Activated CD8-positive, alpha-beta memory T cell treated with anti-CD3 and anti-CD28 coated beads for 24 hours (primary cell): Measurements from ENCODE around the gene SEMA5A.

Source experiments
- DNase-seq: peaks from one replicate; pipeline ENCODE4 v3.0.0-alpha.2; 2020

The SEMA5A gene

DNA sequence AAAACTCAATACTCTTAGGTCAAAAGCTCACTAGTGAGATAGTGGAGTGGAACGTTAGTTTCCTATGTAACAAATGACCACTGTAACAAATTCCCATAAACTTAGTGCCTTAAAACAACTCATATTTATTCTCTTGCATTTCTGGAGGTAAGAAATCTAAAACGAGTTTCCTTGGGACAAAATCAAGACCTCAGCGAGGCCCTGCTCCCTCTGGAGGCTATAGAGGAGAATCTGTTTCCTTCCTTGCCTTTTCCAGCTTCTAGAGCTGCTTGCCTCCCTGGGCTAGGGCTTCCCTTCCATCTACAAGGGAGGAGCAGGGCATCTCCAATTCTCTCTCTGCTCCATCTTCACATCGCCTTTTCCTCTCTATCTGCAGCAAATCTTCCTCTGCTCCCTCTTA, 32.0 kb downstream of the SEMA5A start:
- no peak for DNase-seq

DNA sequence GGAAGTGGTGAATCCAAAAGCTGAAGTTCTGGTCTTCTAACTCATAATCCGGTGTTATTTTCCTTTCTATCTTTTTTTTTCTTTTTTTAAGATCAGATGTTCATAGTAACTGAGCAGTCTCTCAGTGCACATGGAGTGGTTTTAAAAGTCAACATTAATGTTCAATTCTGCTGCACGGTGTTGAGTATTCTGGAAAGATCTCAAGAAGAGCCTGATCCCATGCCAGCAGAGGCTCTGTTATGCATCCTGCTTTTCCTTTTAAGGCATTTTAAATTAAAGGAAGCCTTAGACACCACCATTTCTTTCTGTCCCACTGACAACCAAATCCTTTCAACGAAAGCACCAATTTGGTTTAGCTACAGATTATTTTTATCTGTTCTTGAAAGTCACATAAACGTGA, 33.4 kb downstream of the SEMA5A start:
- no peak for DNase-seq

DNA sequence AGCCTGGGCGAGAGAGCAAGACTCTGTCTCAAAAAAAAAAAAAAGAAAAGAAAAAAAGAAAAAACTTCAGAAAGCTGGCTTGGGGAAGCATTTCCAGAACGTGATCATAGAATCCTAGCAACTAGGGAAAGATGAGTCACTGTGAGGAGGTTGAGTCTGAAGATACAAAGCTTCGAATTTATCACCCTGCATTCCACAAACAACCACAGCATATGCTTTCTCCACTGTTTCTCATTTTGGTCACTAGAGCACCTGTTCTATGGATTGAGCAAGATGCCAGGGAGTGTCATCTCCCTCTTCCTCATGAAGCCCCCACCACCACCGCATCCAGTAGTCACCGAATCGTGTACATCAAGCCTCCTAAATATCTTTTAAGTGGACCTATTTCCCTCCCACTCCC, 37.9 kb downstream of the SEMA5A start:
- DNase-seq = no peak

DNA sequence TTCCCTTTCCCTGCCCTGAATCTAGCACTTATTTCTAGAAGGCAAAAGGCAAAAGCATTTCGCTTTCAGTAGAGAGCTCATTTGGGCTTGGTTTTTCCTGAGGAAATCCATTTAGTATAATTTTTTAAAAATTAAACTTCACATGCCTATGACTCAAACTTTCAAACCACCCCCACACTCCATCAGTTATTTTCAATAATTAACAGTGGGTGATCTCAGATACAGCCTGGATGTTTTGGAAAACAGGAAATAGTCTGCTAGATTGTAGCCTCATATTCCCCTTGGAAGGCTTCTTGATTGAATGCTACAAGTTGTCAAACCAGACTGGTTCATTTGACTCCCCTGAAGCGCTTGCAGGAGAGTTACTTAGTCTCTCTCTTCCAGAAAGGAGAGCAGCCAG, 40.6 kb downstream of the SEMA5A start:
- no peak for DNase-seq

DNA sequence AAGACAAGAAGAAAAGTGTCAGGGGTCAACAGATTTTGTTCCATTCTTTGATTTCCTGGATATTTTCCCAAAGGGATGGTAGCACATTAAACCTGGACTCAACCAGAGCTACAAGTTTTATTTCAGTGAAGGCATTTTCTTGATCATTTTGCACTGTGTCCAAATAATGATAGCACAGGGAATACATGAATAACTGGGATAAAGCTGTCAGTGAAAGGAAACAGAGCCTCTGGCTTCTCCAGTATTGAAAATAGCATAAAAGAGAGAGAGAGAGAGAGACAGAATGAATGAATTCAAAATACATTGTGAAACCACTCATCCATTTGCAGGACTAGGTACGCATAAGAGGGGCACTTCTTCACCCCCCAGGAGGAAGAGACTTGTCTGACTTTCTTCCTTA, 43.0 kb downstream of the SEMA5A start:
- DNase-seq = no peak

DNA sequence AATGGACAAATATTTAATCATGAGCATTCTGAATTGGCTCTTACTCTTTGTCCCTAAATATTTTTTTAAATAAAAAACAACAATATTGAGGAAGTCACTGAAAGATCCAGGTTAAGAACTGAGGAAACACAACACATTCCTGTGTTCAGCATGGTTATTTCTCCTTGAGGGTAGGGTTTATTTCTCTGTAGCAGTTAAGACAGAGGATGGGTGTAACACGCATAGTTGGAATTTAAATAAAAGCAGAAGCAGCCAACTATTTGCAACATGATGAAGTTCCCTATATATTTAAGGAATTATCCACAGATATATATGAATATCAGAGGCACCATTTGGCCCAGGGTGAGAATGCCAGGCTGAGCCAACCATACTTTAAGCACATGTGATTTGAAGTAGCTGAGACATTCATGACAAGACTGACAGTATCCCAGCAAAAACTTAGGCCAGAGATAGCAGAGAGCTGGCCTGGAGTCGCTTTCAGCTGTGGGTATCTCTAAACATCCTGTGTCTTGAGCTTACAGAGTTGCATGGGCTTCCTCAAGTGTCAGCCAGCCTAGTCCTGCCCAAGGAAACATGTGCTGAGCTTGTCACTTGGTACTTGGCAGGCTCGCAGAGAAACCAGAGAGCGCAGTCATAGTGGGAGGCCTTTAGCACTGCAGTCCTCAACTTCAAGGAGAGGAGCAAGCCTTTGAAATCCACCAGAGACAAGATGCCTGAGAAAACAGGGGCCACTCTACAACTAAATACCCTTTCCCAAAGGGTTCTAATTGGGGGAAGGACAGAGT, 43.6 kb downstream of the SEMA5A start:
- DNase-seq = no peak

DNA sequence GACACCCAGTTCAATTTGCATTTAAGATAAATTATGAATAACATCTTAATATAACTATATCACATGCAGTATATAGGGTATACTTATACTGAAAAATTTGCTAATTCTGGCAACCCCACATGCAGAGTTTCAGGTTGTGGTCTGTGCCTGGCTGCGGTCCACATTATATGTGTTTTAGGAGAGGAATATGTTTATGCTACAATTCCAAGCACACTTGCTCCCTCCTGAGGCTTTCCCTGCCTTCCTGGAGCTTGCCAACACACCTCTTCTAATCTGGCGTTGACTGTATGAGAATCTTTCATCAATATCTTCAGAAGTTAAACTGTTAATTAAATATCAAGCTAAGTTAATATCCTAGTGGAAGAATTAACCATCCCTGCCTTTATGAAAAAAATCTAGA, 45.2 kb downstream of the SEMA5A start:
- no peak for DNase-seq

DNA sequence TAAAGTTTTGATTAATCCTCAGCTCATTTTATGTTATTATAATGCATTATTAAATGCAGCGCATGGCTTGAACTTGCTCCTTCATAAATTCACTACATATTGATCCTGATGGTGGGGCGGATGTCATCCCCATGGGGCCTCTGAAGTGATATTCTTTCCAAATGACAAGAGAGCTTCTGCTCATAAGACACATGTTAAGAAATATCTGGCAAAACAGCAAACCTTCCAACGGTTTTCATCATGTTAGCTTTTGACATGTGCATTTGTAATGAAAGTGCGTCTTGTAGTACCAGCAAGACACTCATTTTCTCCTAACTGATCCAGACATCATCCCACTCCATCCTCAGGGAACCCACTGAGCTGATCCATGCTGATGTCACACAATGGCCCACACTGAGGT, 45.7 kb downstream of the SEMA5A start:
- DNase-seq = no peak

DNA sequence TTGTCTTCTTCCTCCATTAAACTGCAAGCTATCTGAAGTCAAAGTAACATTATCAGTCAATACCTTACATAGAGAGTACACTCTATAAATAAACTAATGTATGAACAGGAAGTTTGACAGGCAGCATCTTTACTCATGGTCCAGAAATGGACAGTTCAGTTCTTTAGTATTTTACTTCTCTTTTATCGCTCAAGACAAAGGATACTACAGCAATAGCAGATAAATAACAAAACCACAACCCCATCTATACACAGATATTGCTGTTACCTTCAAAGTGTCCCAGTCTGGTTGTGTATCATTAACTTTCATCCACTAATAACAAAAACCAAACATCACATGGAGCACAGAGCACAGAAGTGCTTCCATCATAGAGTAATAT, 46.4 kb downstream of the SEMA5A start:
- no peak for DNase-seq

DNA sequence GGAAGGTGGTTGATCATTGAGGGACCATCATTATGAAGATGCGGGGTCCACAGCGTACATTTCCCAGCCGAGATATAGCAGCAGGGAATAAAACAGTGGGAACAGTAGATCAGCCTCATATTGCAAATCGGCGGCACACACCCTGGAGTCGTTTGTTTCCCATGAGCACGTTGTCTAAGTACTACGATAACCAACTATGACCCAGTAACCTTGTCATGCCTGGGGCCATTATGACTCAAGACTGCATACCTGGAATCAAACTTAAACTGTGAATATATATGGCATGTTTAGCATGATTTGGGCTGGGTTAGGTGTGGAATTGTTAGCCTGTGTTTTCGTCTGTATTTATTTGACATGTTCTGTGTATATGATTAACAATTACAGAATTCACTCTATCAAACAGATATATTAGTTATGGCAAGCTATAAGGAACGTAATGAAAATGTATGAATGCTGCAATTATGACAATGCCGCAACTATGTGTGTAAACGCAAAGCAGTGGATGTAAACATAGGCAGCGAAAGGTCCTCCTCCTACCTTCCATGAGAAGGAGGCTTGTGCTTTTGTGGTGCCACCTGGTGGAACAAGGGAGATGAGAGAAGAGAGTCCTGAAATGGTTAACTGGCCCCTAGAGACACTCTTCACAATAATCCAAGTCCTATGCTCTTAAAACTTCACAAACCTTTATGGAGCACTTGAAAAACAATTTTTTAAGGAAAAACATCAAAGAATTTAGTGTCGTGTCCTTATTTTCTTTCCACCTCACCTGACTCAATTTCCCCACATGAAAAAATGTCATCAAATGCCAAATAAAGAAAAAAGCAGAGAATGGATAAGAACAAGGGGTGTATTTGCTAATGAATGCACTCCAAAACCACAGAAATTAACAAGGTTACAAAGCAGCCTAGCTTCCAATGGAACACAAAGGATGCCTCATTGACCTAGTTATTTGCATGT, 47.1 kb downstream of the SEMA5A start:
- DNase-seq = no peak

DNA sequence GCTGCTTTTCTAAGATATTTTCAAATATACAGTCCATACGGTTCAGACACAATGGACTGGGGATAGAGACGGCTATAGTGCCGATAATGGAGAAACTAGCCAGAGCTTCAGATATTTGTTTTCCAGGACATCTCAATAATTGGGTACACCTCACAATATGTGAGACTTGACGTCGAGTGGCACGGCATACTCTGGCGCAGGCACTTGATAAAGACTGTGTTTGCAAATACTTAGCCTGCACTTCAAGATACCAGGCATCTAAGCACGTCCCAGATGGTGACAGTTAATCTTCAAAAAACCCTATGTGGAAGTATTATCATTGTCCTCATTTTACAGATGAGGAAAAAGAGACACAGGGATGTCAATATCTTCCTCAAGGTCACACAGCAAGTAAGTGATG, 48.5 kb downstream of the SEMA5A start:
- DNase-seq = no peak

DNA sequence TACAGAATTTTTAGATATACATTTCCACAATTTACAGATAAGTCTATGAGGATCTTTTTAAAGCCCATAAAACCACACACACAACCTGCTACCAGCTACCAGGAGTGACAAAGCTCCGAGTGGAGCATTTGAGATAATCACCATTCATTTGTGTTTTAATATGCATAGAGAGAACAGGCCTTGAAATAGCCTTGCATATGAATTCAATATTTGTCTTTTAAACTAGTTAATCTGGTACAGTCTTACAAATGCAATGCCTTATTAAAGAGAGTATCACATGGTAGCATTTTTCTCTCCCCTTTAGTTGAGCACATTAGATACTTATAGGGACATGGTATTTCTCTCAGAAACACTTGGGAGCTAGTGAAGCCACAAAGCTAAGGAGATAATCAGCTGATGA, 49.1 kb downstream of the SEMA5A start:
- no peak for DNase-seq

DNA sequence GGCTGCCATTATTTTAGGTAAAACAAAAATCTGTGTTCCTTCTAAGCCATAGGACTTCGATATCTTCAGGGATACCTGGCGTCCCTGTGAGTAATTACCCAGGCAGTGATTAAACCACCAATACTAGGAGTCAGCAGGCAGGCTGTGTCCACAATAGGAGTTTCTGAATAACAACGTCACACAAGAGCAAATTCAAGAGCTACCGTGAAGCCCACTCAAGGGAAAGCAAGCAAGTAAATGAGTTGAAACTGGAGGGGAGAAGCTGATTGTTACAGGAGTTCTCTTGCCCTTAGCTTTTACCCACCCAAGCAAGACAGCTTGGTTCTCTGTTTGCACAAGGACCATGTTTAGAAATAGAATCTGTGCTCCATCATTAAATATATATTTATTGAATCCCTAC, 50.8 kb downstream of the SEMA5A start:
- no peak for DNase-seq

DNA sequence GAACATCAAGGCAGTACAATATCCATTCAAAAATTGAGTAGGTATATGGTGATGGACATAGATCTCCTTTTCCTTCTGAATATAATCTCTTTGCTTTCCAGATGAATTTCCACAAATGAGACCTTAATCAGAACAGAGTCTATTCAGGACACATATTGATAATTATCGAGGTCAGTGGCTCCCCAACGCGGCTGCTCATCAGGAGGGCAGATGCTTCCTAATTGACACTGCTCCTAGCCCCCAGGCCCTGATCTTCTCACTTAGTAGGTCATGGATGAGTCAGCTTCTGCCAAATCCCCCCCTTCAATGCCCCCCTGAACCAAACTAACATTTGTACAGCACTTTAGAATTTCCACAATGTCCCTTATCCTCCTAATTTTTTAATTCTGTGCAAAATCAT, 51.6 kb downstream of the SEMA5A start:
- no peak for DNase-seq

DNA sequence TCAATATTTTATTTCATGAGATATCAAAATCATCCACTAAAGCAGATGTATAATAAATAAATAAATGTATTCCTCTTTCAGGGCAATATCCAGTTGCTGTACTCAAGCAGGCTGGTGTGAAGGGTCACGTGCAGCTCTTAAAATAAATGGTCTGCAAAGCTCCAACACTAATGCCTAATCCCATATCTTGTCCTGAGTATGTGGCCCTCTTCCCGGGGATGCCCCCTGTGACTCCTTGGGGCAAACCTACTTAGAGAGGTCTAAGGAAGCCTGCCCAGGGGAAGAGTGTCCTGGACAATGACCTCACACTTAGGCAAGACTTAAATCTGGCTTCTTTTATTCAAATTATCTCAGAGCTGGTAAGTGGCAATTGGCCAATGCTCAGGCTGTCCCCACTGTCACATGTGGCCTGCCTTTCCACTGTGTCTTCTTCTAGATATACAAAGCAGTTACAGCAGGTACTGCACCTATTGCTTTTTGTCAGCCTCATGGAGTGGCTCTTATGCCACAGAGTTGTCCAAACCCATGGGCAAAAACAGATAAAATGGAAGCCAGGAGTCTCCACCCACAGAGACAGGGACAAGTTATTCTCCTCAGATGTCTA, 55.3 kb downstream of the SEMA5A start:
- no peak for DNase-seq

DNA sequence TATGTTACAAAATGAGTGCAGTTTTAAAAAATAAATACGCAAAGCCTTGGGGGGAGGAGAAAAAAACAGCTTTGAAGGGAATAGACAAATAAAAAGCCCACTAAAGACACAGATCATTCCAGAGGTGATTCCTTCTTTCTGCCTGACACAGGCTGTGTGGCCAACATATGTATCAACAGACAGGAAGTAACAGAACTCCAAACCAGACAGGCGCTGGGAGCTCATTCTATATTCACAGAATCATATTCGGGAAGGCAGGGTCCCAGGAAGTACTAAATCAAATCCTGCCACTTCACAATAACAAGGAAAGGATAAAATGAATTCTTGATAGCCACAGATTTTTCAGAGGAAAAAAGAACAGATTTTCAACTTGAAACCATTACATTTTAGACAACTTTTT, 62.1 kb downstream of the SEMA5A start:
- no peak for DNase-seq

DNA sequence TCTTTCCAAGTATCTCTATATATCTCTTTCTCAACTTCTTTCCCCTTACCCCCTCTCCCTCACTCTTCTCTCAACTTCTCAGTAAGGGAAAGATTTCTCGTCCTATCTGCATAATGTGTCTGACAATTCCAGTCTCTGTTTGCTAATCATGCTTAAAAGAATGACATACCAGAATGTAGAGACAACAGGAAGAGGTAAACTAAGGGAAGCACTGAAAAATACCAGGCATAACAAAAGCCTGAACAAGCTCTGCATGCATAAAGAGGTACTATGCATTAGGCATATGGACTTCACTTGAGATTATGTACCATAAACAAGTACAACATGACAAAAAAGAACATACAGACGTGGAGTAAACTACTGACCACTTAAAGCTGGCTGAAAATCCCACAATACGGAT, 62.6 kb downstream of the SEMA5A start:
- DNase-seq = no peak

DNA sequence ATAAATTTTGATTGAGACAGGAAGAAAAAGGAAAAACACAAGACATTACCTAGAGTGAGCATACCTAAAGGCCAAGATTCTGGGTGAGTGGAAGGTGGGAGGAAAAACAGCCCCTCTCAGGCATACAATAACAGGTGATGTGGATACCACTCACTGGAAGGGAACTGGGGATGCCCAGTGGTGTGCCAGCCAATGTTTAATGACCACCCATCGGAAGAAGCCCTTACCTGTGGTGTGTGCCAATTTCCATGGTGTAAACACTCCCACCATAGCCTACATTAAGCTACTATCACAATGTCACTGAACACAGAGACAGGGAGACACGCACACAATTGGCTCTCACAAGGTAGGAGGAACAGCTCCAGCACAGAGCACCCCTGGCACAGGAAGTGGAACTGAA, 63.5 kb downstream of the SEMA5A start:
- no peak for DNase-seq

DNA sequence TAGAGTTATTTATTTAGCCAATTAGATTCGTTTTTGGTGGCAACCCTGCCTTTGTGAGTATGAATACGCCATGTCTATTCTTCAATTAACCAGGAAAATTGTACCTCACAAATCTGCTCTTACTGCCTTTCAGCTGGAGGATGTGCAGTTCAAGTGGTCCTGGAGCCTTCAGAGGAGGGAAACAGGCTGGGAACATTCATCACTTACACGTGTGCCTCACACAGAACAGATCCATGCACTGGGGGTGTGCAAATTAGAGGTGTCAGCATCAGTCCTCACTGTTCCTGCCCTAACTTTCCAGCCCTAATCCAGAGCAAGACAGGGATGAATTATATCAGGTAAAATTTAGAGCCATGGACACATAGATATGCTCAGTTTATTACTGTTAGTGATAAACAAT, 65.4 kb downstream of the SEMA5A start:
- no peak for DNase-seq

DNA sequence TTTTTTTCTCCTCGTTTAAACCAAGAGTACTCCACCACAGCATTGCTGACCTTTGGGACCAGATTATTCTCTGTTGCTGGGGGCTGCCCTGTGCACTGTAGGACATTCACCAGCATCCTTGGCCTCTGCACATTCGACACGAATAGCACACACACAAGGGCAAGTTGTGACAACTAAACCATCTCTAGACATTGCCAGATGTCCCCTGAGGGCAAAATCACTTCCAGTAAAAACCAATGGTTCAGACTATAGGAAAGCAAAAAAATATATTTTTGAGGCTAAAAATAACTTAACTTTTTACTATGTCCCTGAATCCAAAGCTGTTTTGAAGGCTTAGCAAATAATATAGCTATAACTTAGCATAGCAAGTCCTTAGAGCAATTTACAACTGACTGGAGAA, 65.9 kb downstream of the SEMA5A start:
- DNase-seq = no peak

DNA sequence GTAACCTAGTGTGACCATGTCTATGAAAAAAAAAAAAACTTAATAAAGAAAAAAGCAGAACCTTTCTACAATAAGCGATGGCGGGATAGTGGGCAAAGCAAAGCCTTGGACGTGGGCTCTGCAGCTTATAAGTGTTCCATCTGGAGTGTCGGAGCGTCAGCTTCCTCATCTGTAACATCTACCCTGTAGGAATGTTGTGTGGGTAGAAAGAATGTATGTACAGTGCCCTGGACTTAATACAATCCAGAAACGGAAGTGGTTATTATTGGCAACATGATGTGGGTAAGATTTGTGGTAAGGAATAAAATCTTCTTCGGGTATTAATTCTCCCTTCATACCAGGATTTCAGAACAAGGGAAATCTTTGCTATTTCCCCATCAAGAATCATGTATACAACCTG, 66.5 kb downstream of the SEMA5A start:
- no peak for DNase-seq

DNA sequence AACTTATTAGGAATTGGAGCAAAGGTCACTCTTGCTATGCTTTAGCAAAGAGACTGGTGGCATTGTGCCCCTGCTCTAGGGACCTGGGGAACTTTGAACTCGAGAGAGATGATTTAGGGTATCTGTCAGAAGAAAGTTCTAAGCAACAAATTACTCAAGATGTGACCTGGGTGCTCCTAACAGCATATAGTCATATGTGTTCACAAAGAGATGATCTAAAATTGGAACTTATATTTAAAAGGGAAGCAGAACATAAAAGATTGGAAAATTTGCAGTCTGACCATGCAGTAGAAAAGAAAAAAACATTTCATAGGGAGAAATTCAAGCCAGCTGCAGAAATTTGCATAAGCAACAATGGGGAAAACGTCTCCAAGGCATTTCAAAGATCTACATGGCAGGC, 68.3 kb downstream of the SEMA5A start:
- no peak for DNase-seq

DNA sequence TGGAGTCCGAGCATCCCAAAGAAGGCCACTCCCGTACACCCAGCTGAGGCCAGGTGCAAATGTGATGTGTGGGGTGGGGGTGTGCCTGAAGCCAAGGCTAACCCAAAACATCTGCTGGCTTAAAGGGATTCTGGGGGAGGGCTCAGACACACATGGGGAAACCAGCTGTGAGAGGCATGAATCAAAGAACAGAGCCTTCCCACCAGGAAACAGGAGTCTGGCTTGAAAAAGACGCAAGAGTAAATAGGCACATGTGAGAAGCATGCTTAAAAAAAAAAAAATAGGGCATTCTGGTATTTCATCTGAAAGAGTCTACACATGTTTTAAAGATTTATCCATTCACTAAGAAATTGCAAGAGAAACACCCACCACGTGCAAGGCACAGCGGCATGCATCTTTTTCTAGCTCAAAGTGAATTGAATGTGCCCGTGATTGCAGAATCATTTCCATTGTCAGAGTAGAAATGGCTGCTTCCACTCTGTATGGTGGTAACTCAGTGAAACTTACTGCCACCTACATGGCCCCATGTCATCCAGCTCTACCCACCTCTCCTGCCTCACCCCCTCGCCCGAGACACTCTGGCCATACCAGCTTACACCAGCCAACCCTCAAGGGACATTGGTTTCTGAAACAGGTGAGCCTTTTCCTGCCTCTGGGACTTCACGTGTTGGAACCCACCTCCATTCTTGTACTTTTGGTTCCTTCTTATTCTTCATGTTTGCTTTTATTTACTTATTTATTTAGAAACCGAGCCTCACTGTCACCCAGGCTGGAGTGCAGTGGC, 71.5 kb downstream of the SEMA5A start:
- no peak for DNase-seq
